Spleen (tissue), 7 donors: ENCODE results near the gene ARL15.

Experiments
- CTCF ChIP-seq, 11 experiments: fragments of 200-600 bp in 7 of 11; fragments of 450-650 bp in 4 of 11; sonication (generic) in 4 of 11; IDR thresholded peaks in 8 of 11; conservative IDR thresholded peaks in 3 of 11; 1 replicate in 7 of 11; 2 replicates in 4 of 11; pipeline versions ENCODE4 v1.4.0 to v1.8.0; 2016 to 2021; ENCODE audit warnings: antibody characterized with exemption in 11 of 11, inconsistent platforms in 4 of 11, mild to moderate bottlenecking in 1 of 11
- POLR2A ChIP-seq, 3 donors: fragments of 450-650 bp; IDR thresholded peaks; one replicate each; pipeline ENCODE4 v1.5.1; 2017; ENCODE audit warnings: antibody characterized with exemption in 3 of 3, mild to moderate bottlenecking in 1 of 3
- donor health status: DM: no; HTN: no; CAD: no; lungs with moderate emphysema.
- donor health status: DM: no; HTN: no; CAD: no.
- donor health status: DM: no; HTN: no; CAD: no.

GRCh38 chr5:54159153-54159892, 151.1 kb downstream of the ARL15 start:
- TF ChIP-seq CTCF (IDR thresholded peaks at IDR 0.05 in 8 of 11, conservative IDR thresholded peaks at IDR 0.05 in 3 of 11) (no peak), POLR2A (IDR thresholded peaks at IDR 0.05) (no peak)
